Measurements from ENCODE around the gene ENOSF1. TPM values are rescaled to one million over a fixed set of nuclear protein-coding genes. Genes with fewer than 3 reads are reported as not detected.

The ENOSF1 gene
- total RNA-seq, 1 experiment from 2014 or later = 44.6 TPM

DNA sequence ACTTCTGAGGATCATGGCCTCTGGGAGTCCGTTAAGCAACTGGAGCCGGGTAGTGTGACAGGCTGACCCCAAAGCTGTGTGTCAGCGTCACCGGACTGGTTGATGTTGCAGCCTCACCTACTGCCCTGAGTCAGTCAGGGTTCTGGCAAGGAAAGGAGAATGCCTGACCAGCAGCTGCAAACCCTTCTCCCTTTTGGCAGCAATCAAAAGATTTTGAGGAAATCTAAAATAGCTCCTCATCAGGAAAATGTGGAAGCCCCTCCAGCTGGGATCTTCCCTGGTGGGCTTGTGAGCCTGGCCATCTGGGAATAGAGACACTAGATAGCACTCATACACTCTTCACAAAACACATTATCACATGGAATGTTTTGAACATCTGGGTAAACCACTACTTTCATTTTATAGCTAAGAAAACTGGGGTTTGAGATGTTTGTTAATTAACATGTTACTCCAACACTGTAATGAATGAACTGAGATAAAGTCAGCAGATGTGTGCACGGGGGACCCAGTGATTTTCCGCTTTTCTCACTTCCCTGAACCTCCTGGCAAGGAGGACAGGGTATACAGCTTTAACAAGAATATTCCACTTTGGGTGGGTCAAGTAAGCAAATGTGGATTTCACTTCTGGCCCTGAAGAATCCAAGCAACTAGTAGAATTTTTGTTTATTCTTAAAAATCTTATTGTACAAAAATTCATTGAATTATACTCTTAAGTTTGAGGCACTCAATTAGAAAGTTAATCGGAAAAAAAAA, 91.0 kb downstream of the ENOSF1 start (continued):
- no peak for TF ChIP-seq NFATC4 (CRISPR knock-in tag; IDR thresholded peaks at IDR 0.05)
- TF ChIP-seq, protein P1, sequence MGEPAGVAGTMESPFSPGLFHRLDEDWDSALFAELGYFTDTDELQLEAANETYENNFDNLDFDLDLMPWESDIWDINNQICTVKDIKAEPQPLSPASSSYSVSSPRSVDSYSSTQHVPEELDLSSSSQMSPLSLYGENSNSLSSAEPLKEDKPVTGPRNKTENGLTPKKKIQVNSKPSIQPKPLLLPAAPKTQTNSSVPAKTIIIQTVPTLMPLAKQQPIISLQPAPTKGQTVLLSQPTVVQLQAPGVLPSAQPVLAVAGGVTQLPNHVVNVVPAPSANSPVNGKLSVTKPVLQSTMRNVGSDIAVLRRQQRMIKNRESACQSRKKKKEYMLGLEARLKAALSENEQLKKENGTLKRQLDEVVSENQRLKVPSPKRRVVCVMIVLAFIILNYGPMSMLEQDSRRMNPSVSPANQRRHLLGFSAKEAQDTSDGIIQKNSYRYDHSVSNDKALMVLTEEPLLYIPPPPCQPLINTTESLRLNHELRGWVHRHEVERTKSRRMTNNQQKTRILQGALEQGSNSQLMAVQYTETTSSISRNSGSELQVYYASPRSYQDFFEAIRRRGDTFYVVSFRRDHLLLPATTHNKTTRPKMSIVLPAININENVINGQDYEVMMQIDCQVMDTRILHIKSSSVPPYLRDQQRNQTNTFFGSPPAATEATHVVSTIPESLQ (CRISPR knock-in tag; IDR thresholded peaks at IDR 0.05) = no peak
- TF ChIP-seq NR1H2 (CRISPR knock-in tag; IDR thresholded peaks at IDR 0.05) = no peak
- TF ChIP-seq NFYB (CRISPR knock-in tag; conservative IDR thresholded peaks at IDR 0.05; ENCODE audit: low read depth) = no peak

Other genes with a start within 250 kb of the ENOSF1 start
- 0.39 to 0.55 TPM (median 0.48 TPM) in 3 replicates for gene COLEC12, start 211.9 kb downstream of the ENOSF1 start, total RNA-seq (2021)
- gene CETN1, start 132.2 kb downstream of the ENOSF1 start, total RNA-seq (2021) = not detected in 3 replicates
- 0.09 to 0.32 TPM (median 0.31 TPM) in 3 replicates for gene CLUL1, start 115.6 kb downstream of the ENOSF1 start, total RNA-seq (2021)
- 83.2 to 86.4 TPM (median 86.3 TPM) in 3 replicates for gene TYMS, start 55.0 kb downstream of the ENOSF1 start, total RNA-seq (2021)
- gene YES1, start 99.6 kb upstream of the ENOSF1 start, total RNA-seq (2021) = 89.7 to 113 TPM (median 96.6 TPM) in 3 replicates
- not detected in 3 replicates for gene ADCYAP1, start 192.2 kb upstream of the ENOSF1 start, total RNA-seq (2021)

All from WTC11 (cell line).